Measurements from ENCODE around the gene CLEC12A. TPM values are rescaled to one million over a fixed set of nuclear protein-coding genes. Genes with fewer than 3 reads are reported as not detected.

Gene CLEC12A
- polyA plus RNA-seq, 2 of the 4 experiments (the other 2 are of a cell fraction) = not detected

Other genes starting within 250 kb of the CLEC12A start
- gene CLECL1, start 238.3 kb upstream of the CLEC12A start, polyA plus RNA-seq (2011; rRNA removed) = not detected in 2 replicates
- not detected in 3 replicates for gene CLECL1, start 238.3 kb upstream of the CLEC12A start, polyA plus RNA-seq (2017; fragmentation: RNase III; extraction: RNeasy Plus Mini Kit Qiagen cat#74134 plus additional on column Dnase treatment)
- gene CD69, start 210.5 kb upstream of the CLEC12A start, polyA plus RNA-seq (2011; rRNA removed) = not detected in 2 replicates
- not detected in 3 replicates for gene CD69, start 210.5 kb upstream of the CLEC12A start, polyA plus RNA-seq (2017; fragmentation: RNase III; extraction: RNeasy Plus Mini Kit Qiagen cat#74134 plus additional on column Dnase treatment)
- gene KLRF1, start 143.9 kb upstream of the CLEC12A start, polyA plus RNA-seq (2011; rRNA removed) = not detected in 2 replicates
- not detected in 3 replicates for gene KLRF1, start 143.9 kb upstream of the CLEC12A start, polyA plus RNA-seq (2017; fragmentation: RNase III; extraction: RNeasy Plus Mini Kit Qiagen cat#74134 plus additional on column Dnase treatment)
- 2.1 and 2.2 TPM in 2 replicates for gene CLEC2B, start 102.1 kb upstream of the CLEC12A start, polyA plus RNA-seq (2011; rRNA removed)
- gene CLEC2B, start 102.1 kb upstream of the CLEC12A start, polyA plus RNA-seq (2017; fragmentation: RNase III; extraction: RNeasy Plus Mini Kit Qiagen cat#74134 plus additional on column Dnase treatment) = 0.17 to 0.55 TPM (median 0.30 TPM) in 3 replicates
- gene KLRF2, start 89.9 kb upstream of the CLEC12A start, polyA plus RNA-seq (2011; rRNA removed) = not detected in 2 replicates
- not detected in 3 replicates for gene KLRF2, start 89.9 kb upstream of the CLEC12A start, polyA plus RNA-seq (2017; fragmentation: RNase III; extraction: RNeasy Plus Mini Kit Qiagen cat#74134 plus additional on column Dnase treatment)
- not detected in 2 replicates for gene CLEC2A, start 39.0 kb upstream of the CLEC12A start, polyA plus RNA-seq (2011; rRNA removed)
- gene CLEC2A, start 39.0 kb upstream of the CLEC12A start, polyA plus RNA-seq (2017; fragmentation: RNase III; extraction: RNeasy Plus Mini Kit Qiagen cat#74134 plus additional on column Dnase treatment) = not detected in 3 replicates
- gene CLEC1B, start 27.7 kb downstream of the CLEC12A start, polyA plus RNA-seq (2011; rRNA removed) = not detected in 2 replicates
- not detected in 3 replicates for gene CLEC1B, start 27.7 kb downstream of the CLEC12A start, polyA plus RNA-seq (2017; fragmentation: RNase III; extraction: RNeasy Plus Mini Kit Qiagen cat#74134 plus additional on column Dnase treatment)
- gene CLEC12B, start 39.2 kb downstream of the CLEC12A start, polyA plus RNA-seq (2011; rRNA removed) = not detected in 2 replicates
- gene CLEC12B, start 39.2 kb downstream of the CLEC12A start, polyA plus RNA-seq (2017; fragmentation: RNase III; extraction: RNeasy Plus Mini Kit Qiagen cat#74134 plus additional on column Dnase treatment) = not detected in 3 replicates
- not detected in 2 replicates for gene CLEC9A, start 59.3 kb downstream of the CLEC12A start, polyA plus RNA-seq (2011; rRNA removed)
- gene CLEC9A, start 59.3 kb downstream of the CLEC12A start, polyA plus RNA-seq (2017; fragmentation: RNase III; extraction: RNeasy Plus Mini Kit Qiagen cat#74134 plus additional on column Dnase treatment) = not detected in 3 replicates
- gene CLEC1A, start 127.6 kb downstream of the CLEC12A start, polyA plus RNA-seq (2011; rRNA removed) = 0.06 TPM in 1 of 2 replicates, not detected in the other
- not detected in 3 replicates for gene CLEC1A, start 127.6 kb downstream of the CLEC12A start, polyA plus RNA-seq (2017; fragmentation: RNase III; extraction: RNeasy Plus Mini Kit Qiagen cat#74134 plus additional on column Dnase treatment)
- gene CLEC7A, start 158.8 kb downstream of the CLEC12A start, polyA plus RNA-seq (2011; rRNA removed) = not detected in 2 replicates
- 0.08 TPM in 1 of 3 replicates, not detected in the others for gene CLEC7A, start 158.8 kb downstream of the CLEC12A start, polyA plus RNA-seq (2017; fragmentation: RNase III; extraction: RNeasy Plus Mini Kit Qiagen cat#74134 plus additional on column Dnase treatment)
- gene OLR1, start 200.7 kb downstream of the CLEC12A start, polyA plus RNA-seq (2011; rRNA removed) = 0.59 and 0.95 TPM in 2 replicates
- gene OLR1, start 200.7 kb downstream of the CLEC12A start, polyA plus RNA-seq (2017; fragmentation: RNase III; extraction: RNeasy Plus Mini Kit Qiagen cat#74134 plus additional on column Dnase treatment) = 0.44 to 0.92 TPM (median 0.81 TPM) in 3 replicates
- gene TMEM52B, start 207.6 kb downstream of the CLEC12A start, polyA plus RNA-seq (2011; rRNA removed) = 0.08 and 0.39 TPM in 2 replicates
- gene TMEM52B, start 207.6 kb downstream of the CLEC12A start, polyA plus RNA-seq (2017; fragmentation: RNase III; extraction: RNeasy Plus Mini Kit Qiagen cat#74134 plus additional on column Dnase treatment) = 0.05 to 0.08 TPM (median 0.05 TPM) in 3 replicates
- gene GABARAPL1, start 241.5 kb downstream of the CLEC12A start, polyA plus RNA-seq (2011; rRNA removed) = 46.2 and 58.6 TPM in 2 replicates
- gene GABARAPL1, start 241.5 kb downstream of the CLEC12A start, polyA plus RNA-seq (2017; fragmentation: RNase III; extraction: RNeasy Plus Mini Kit Qiagen cat#74134 plus additional on column Dnase treatment) = 28.7 to 37.8 TPM (median 35.9 TPM) in 3 replicates